SK-N-SH (cell line): ENCODE data around the gene KCNQ4. TPM values are rescaled to one million over a fixed set of nuclear protein-coding genes. Genes with fewer than 3 reads are reported as not detected.

Source experiments
- CTCF ChIA-PET: fragments of 300-600, 350-600 bp; formaldehyde crosslinking; extraction: SDS; loops from one replicate; lab custom pipeline; 2021; lab: Yijun Ruan, JAX
- POLR2A ChIA-PET: fragments of 350-600 bp; sonication (Branson Sonifier 250); formaldehyde crosslinking; extraction: SDS; loops from one replicate; lab custom pipeline; 2020; ENCODE audit warnings: antibody characterized with exemption, inconsistent platforms; lab: Yijun Ruan, JAX
- DNase-seq: peaks from one replicate; pipeline ENCODE4 v3.0.0; 2012
- H2AFZ ChIP-seq: fragments of 200-600 bp; sonication (generic); 2 replicates; pipeline ENCODE4 v1.8.1; 2016; ENCODE audit warnings: antibody characterized with exemption, mild to moderate bottlenecking, low read depth
- H3F3A ChIP-seq: fragments of 200-600 bp; sonication (generic); replicated peaks from 2 replicates; pipeline ENCODE3; 2016; ENCODE audit warnings: antibody characterized with exemption, mild to moderate bottlenecking; ENCODE audit not compliant: insufficient read depth
- H3K27ac ChIP-seq, 2 experiments: fragments of 200-500 bp in 1 of 2; fragments of 200-600 bp in 1 of 2; sonication (Bioruptor generic) in 1 of 2; sonication (generic), shearing (Covaris generic) in 1 of 2; 2 replicates each; pipeline versions ENCODE4 v1.5.1 to v1.6.1; 2014 to 2016; ENCODE audit warnings: low read depth in 2 of 2, inconsistent platforms in 1 of 2, low read length in 1 of 2, mild to moderate bottlenecking in 1 of 2, mixed read lengths in 1 of 2
- H3K27me3 ChIP-seq: fragments of 200-600 bp; sonication (generic), shearing (Covaris generic); 2 replicates; pipeline ENCODE4 v1.6.1; 2016; ENCODE audit warnings: mixed run types; ENCODE audit not compliant: insufficient read depth
- H3K36me3 ChIP-seq, 2 experiments: fragments of 200-500 bp in 1 of 2; fragments of 200-600 bp in 1 of 2; sonication (Bioruptor generic) in 1 of 2; sonication (generic) in 1 of 2; replicated peaks in 1 of 2; 2 replicates each; pipeline versions ENCODE3 to v1.5.1; 2014 to 2016; ENCODE audit warnings: low read length in 1 of 2, mild to moderate bottlenecking in 1 of 2; ENCODE audit not compliant: insufficient read depth in 2 of 2, control insufficient read depth in 1 of 2
- H3K4me1 ChIP-seq, 2 experiments: fragments of 200-500 bp in 1 of 2; fragments of 200-600 bp in 1 of 2; sonication (Bioruptor generic) in 1 of 2; sonication (generic), shearing (Covaris generic) in 1 of 2; 2 replicates each; pipeline versions ENCODE4 v1.5.1 to v1.6.1; 2014 to 2016; ENCODE audit warnings: low read depth in 1 of 2, low read length in 1 of 2, mixed run types in 1 of 2; ENCODE audit not compliant: insufficient read depth in 2 of 2, control insufficient read depth in 1 of 2
- H3K4me2 ChIP-seq: fragments of 200-600 bp; sonication (generic), shearing (Covaris generic); 2 replicates; pipeline ENCODE4 v1.6.1; 2017; ENCODE audit warnings: mixed run types
- H3K4me3 ChIP-seq, 2 experiments: fragments of 200-500 bp in 1 of 2; fragments of 200-600 bp in 1 of 2; sonication (Bioruptor generic) in 1 of 2; sonication (generic), shearing (Covaris generic) in 1 of 2; 2 replicates each; pipeline versions ENCODE4 v1.5.1 to v1.8.1; 2014 to 2016; ENCODE audit warnings: low read depth in 2 of 2, inconsistent platforms in 1 of 2, low read length in 1 of 2, mild to moderate bottlenecking in 1 of 2, mixed read lengths in 1 of 2, moderate library complexity in 1 of 2
- H3K79me2 ChIP-seq: fragments of 200-600 bp; sonication (generic); 2 replicates; pipeline ENCODE4 v1.8.1; 2017; ENCODE audit warnings: mild to moderate bottlenecking; ENCODE audit not compliant: insufficient read depth
- H3K9ac ChIP-seq: fragments of 200-600 bp; sonication (generic); 2 replicates; pipeline ENCODE4 v1.6.1; 2017; ENCODE audit warnings: mixed run types
- H3K9me2 ChIP-seq: fragments of 200-600 bp; sonication (generic); 2 replicates; pipeline ENCODE4 v1.6.1; 2017; ENCODE audit warnings: mixed run types
- H3K9me3 ChIP-seq: fragments of 200-600 bp; sonication (generic); 2 replicates; pipeline ENCODE4 v1.6.1; 2017; ENCODE audit warnings: mixed run types, mild to moderate bottlenecking, moderate library complexity
- H4K20me1 ChIP-seq: fragments of 200-600 bp; sonication (generic); 2 replicates; pipeline ENCODE4 v1.6.1; 2017; ENCODE audit warnings: mild to moderate bottlenecking, mixed run types; ENCODE audit not compliant: insufficient read depth
- CHD2 ChIP-seq: fragments of 150-350 bp; IDR thresholded peaks from 2 replicates; pipeline ENCODE4 v1.6.1; 2018; ENCODE audit warnings: low read length; ENCODE audit not compliant: partially characterized antibody
- EZH2phosphoT487 ChIP-seq: fragments of 200-600 bp; sonication (generic); IDR thresholded peaks from 2 replicates; pipeline ENCODE4 v1.6.1; 2017; ENCODE audit warnings: low read depth, mixed run types, mild to moderate bottlenecking, antibody characterized with exemption, moderate library complexity, borderline replicate concordance
- FOSL2 ChIP-seq: IDR thresholded peaks from 2 replicates; pipeline ENCODE4 v1.4.0; 2012; ENCODE audit warnings: low read depth, mild to moderate bottlenecking, moderate library complexity, borderline replicate concordance
- MEF2A ChIP-seq: IDR thresholded peaks from 2 replicates; pipeline ENCODE4 v1.4.0; 2012; ENCODE audit warnings: low read depth, borderline replicate concordance
- RXRA ChIP-seq: IDR thresholded peaks from 2 replicates; pipeline ENCODE4 v1.4.0; 2012; ENCODE audit warnings: low read depth, mild to moderate bottlenecking, borderline replicate concordance
- SIN3A ChIP-seq: IDR thresholded peaks from 2 replicates; pipeline ENCODE4 v1.6.1; 2012; ENCODE audit warnings: low read depth, mild to moderate bottlenecking, low read length, moderate library complexity, borderline replicate concordance
- SMC3 ChIP-seq: IDR thresholded peaks from 2 replicates; pipeline ENCODE4 v1.6.1; 2012; ENCODE audit warnings: low read depth, low read length, improper control_type of control experiment
- TAF1 ChIP-seq: IDR thresholded peaks from 2 replicates; pipeline ENCODE4 v1.6.1; 2012; ENCODE audit warnings: low read depth, mild to moderate bottlenecking, low read length, moderate library complexity, borderline replicate concordance
- TEAD4 ChIP-seq: IDR thresholded peaks from 2 replicates; pipeline ENCODE4 v1.4.0; 2012; ENCODE audit warnings: mild to moderate bottlenecking, borderline replicate concordance; ENCODE audit not compliant: insufficient read depth
- USF1 ChIP-seq: IDR thresholded peaks from 2 replicates; pipeline ENCODE4 v1.4.0; 2012; ENCODE audit warnings: low read depth, borderline replicate concordance
- WGBS: methylation state at CpG from one replicate; pipeline ENCODE4 v1.1.6; 2017; ENCODE audit warnings: low lambda C conversion rate; 5-methylcytosine and 5-hydroxymethylcytosine counted together
- polyA plus RNA-seq, 3 experiments: library from polyadenylated mRNA; depleted of rRNA; stranded (reverse); fragments of >200 nt; gene quantifications; 2 replicates each; pipeline ENCODE4 v1.2.3, GENCODE V29; 2012

Gene KCNQ4
- polyA plus RNA-seq, 1 of the 3 experiments (the other 2 are of a cell fraction): 0.15 TPM

GRCh38 chr1:40857737-40858136 is 74.2 kb downstream of the KCNQ4 start:
- peaks cover 3% of the 10 kb centered on the region for H3F3A ChIP-seq
- no peak for DNase-seq
- H3K4me3 ChIP-seq: no peak overlapping the region
- no peak for TF ChIP-seq FOSL2
- no peak for TF ChIP-seq EZH2phosphoT487
- no peak for TF ChIP-seq USF1
- H3K27me3 ChIP-seq: no peaks in the 10 kb centered on the region
- no peak overlapping the region for H3K9ac ChIP-seq
- no peaks in the 10 kb centered on the region for H3K36me3 ChIP-seq
- H2AFZ ChIP-seq: no peak overlapping the region
- no peaks in the 10 kb centered on the region for H3K79me2 ChIP-seq
- H3K9me2 ChIP-seq: no peaks in the 10 kb centered on the region
- H3K4me1 ChIP-seq: peaks cover 0 to 8% of the 10 kb centered on the region in 2 experiments; a peak in 1 of 4 replicates
- POLR2A ChIA-PET: no interaction called here
- WGBS: 92% methylated on average over 2 of the region's 2 CpGs
- no peak overlapping the region for H3K27ac ChIP-seq
- H3K4me2 ChIP-seq: no peak overlapping the region
- no peaks in the 10 kb centered on the region for H3K9me3 ChIP-seq
- H4K20me1 ChIP-seq: no peaks in the 10 kb centered on the region
- CTCF ChIA-PET: interaction anchor here (1.4 to 17.4 kb wide), 3 partner anchors 8 to 94 kb away, joined by 4 to 339 read pairs (median 60); no protein-coding TSS in a partner anchor

GRCh38 chr1:40858856-40859416 is 75.3 kb downstream of the KCNQ4 start:
- Histone ChIP-seq H3K4me2 (no peak overlapping the region), H3K9ac (no peak overlapping the region), H3K4me1 (peaks cover 0 to 11% of the 10 kb centered on the region in 2 experiments; a peak in 1 of 4 replicates), H3K79me2 (no peaks in the 10 kb centered on the region), H3K9me3 (no peaks in the 10 kb centered on the region), H3F3A (peaks cover 3% of the 10 kb centered on the region), H3K27me3 (no peaks in the 10 kb centered on the region), H3K4me3 (no peak overlapping the region), H4K20me1 (no peaks in the 10 kb centered on the region), H2AFZ (no peak overlapping the region), H3K9me2 (no peaks in the 10 kb centered on the region), H3K27ac (no peak overlapping the region), H3K36me3 (no peaks in the 10 kb centered on the region)
- DNase-seq: no peak
- ChIA-PET CTCF (interaction anchor here (6.1 to 17.4 kb wide), 2 partner anchors 9 to 93 kb away, joined by 60 to 339 read pairs; no protein-coding TSS in a partner anchor), POLR2A (no interaction called here)
- 72% methylated on average over 4 of the region's 4 CpGs for WGBS
- TF ChIP-seq MEF2A (no peak), CHD2 (no peak), TEAD4 (no peak), SIN3A (no peak), USF1 (no peak), TAF1 (no peak), SMC3 (no peak), RXRA (no peak)
